Liver (tissue), 9 donors: ENCODE measurements around the gene BEAN1. TPM values are rescaled to one million over a fixed set of nuclear protein-coding genes. Genes with fewer than 3 reads are reported as not detected.

ENCODE experiments used
- DNase-seq: peaks from one replicate; pipeline ENCODE4 v3.0.0-alpha.2; 2017; ENCODE audit warnings: low spot score
- H3K27ac ChIP-seq, 2 donors: one replicate each; pipeline ENCODE4 v1.7.0; 2013; ENCODE audit warnings: inconsistent platforms in 2 of 2, low read length in 2 of 2, control low read depth in 1 of 2, low read depth in 1 of 2, mild to moderate bottlenecking in 1 of 2
- H3K27me3 ChIP-seq, 4 donors: one replicate each; pipeline versions ENCODE4 v1.6.1 to v1.7.0; 2013; ENCODE audit warnings: low read length in 3 of 4, inconsistent platforms in 1 of 4, mild to moderate bottlenecking in 1 of 4, moderate library complexity in 1 of 4; ENCODE audit not compliant: control insufficient read depth in 4 of 4, insufficient read depth in 4 of 4
- H3K36me3 ChIP-seq, 4 donors: one replicate each; pipeline versions ENCODE4 v1.6.1 to v1.7.0; 2013; ENCODE audit warnings: low read length in 3 of 4, mild to moderate bottlenecking in 3 of 4, low read depth in 1 of 4, moderate library complexity in 1 of 4; ENCODE audit not compliant: control insufficient read depth in 4 of 4, insufficient read depth in 3 of 4
- H3K4me1 ChIP-seq, 4 donors: one replicate each; pipeline versions ENCODE4 v1.6.1 to v1.7.0; 2013; ENCODE audit warnings: low read length in 3 of 4, mild to moderate bottlenecking in 3 of 4, moderate library complexity in 1 of 4; ENCODE audit not compliant: control insufficient read depth in 4 of 4, insufficient read depth in 4 of 4
- H3K4me3 ChIP-seq, 3 donors: one replicate each; pipeline versions ENCODE4 v1.6.1 to v1.7.0; 2013; ENCODE audit warnings: low read length in 3 of 3, control low read depth in 1 of 3, low read depth in 1 of 3, mild to moderate bottlenecking in 1 of 3
- H3K9ac ChIP-seq, 2 donors: one replicate each; pipeline ENCODE4 v1.7.0; 2013; ENCODE audit warnings: low read length in 2 of 2, mild to moderate bottlenecking in 2 of 2, moderate library complexity in 2 of 2, control low read depth in 1 of 2, low read depth in 1 of 2
- H3K9me3 ChIP-seq, 4 donors: one replicate each; pipeline versions ENCODE4 v1.6.1 to v1.7.0; 2013; ENCODE audit warnings: low read length in 3 of 4; ENCODE audit not compliant: control insufficient read depth in 4 of 4
- ATF3 ChIP-seq: IDR thresholded peaks from 2 replicates; pipeline ENCODE4 v1.6.1; 2016; ENCODE audit warnings: antibody characterized with exemption
- CTCF ChIP-seq: fragments of 150-350 bp; IDR thresholded peaks from 2 replicates; pipeline ENCODE4 v1.5.1; 2017; ENCODE audit warnings: improper control_type of control experiment, low read depth, low read length; ENCODE audit not compliant: missing input control
- EGR1 ChIP-seq, 2 donors: IDR thresholded peaks; 2 replicates each; pipeline ENCODE4 v1.6.1; 2016 to 2018; ENCODE audit warnings: antibody characterized with exemption in 2 of 2, low read depth in 2 of 2
- FOXA1 ChIP-seq: IDR thresholded peaks from 2 replicates; pipeline ENCODE4 v1.6.1; 2016; ENCODE audit warnings: antibody characterized with exemption
- FOXA2 ChIP-seq: IDR thresholded peaks from 2 replicates; pipeline ENCODE4 v1.6.1; 2016; ENCODE audit warnings: antibody characterized with exemption
- GABPA ChIP-seq, 2 donors: IDR thresholded peaks in 1 of 2; conservative IDR thresholded peaks in 1 of 2; 2 replicates each; pipeline ENCODE4 v1.6.1; 2016; ENCODE audit warnings: antibody characterized with exemption in 2 of 2, mild to moderate bottlenecking in 1 of 2, moderate library complexity in 1 of 2
- HNF4A ChIP-seq, 2 donors: conservative IDR thresholded peaks; 2 replicates each; pipeline ENCODE4 v1.6.1; 2016; ENCODE audit warnings: antibody characterized with exemption in 2 of 2, mild to moderate bottlenecking in 2 of 2
- HNF4G ChIP-seq: IDR thresholded peaks from 2 replicates; pipeline ENCODE4 v1.6.1; 2016; ENCODE audit warnings: antibody characterized with exemption
- JUND ChIP-seq, 2 donors: IDR thresholded peaks; 2 replicates each; pipeline ENCODE4 v1.6.1; 2016; ENCODE audit warnings: antibody characterized with exemption in 2 of 2
- MAX ChIP-seq: IDR thresholded peaks from 2 replicates; pipeline ENCODE4 v1.6.1; 2016; ENCODE audit warnings: antibody characterized with exemption
- NR2F2 ChIP-seq: IDR thresholded peaks from 2 replicates; pipeline ENCODE4 v1.6.1; 2016; ENCODE audit warnings: antibody characterized with exemption
- RAD21 ChIP-seq, 2 donors: IDR thresholded peaks; 2 replicates each; pipeline ENCODE4 v1.6.1; 2016; ENCODE audit warnings: antibody characterized with exemption in 2 of 2, mild to moderate bottlenecking in 2 of 2
- REST ChIP-seq: IDR thresholded peaks from 2 replicates; pipeline ENCODE4 v1.6.1; 2016; ENCODE audit warnings: antibody characterized with exemption, mild to moderate bottlenecking
- RXRA ChIP-seq, 2 donors: IDR thresholded peaks; 2 replicates each; pipeline ENCODE4 v1.6.1; 2017 to 2018; ENCODE audit warnings: antibody characterized with exemption in 2 of 2, mild to moderate bottlenecking in 1 of 2
- SP1 ChIP-seq: IDR thresholded peaks from 2 replicates; pipeline ENCODE4 v1.6.1; 2018; ENCODE audit warnings: antibody characterized with exemption, mild to moderate bottlenecking
- TAF1 ChIP-seq: conservative IDR thresholded peaks from 2 replicates; pipeline ENCODE4 v1.6.1; 2016; ENCODE audit warnings: antibody characterized with exemption, mild to moderate bottlenecking
- YY1 ChIP-seq: IDR thresholded peaks from 2 replicates; pipeline ENCODE4 v1.6.1; 2016; ENCODE audit warnings: antibody characterized with exemption, mild to moderate bottlenecking
- WGBS: extraction: QIAGEN DNeasy Blood & Tissue Kit; methylation state at CpG from one replicate; pipeline ENCODE4 v1.1.7; 2013; 5-methylcytosine and 5-hydroxymethylcytosine counted together
- polyA plus RNA-seq, 2 donors: library from polyadenylated mRNA; stranded (reverse) in 1 of 2; unstranded in 1 of 2; fragments of 200-250 nt in 1 of 2; fragments of >200 nt in 1 of 2; fragmentation: Nextera tagmentation in 1 of 2; extraction: Ambion mirVana in 1 of 2; gene quantifications; one replicate each; pipeline versions ENCODE4 v1.2.1 to v1.2.3, GENCODE V29; 2013 to 2015
- total RNA-seq, 2 donors: library from RNA; depleted of rRNA; stranded (reverse); fragments of >200 nt; gene quantifications; one replicate each; pipeline ENCODE4 v1.2.3, GENCODE V29; 2014
- TF ChIP-seq, protein P1 (sequence below): IDR thresholded peaks from 2 replicates; pipeline ENCODE4 v1.6.1; 2016; ENCODE audit warnings: antibody characterized with exemption
- donor health status: healthy.
- donor health status: healthy.
- donor health status: healthy.
- donor health status: healthy.
- donor health status: healthy.

BEAN1 gene
- total and polyA plus RNA-seq, 4 donors = 0.22 to 0.99 (median 0.25) TPM; not detected in 1

DNA sequence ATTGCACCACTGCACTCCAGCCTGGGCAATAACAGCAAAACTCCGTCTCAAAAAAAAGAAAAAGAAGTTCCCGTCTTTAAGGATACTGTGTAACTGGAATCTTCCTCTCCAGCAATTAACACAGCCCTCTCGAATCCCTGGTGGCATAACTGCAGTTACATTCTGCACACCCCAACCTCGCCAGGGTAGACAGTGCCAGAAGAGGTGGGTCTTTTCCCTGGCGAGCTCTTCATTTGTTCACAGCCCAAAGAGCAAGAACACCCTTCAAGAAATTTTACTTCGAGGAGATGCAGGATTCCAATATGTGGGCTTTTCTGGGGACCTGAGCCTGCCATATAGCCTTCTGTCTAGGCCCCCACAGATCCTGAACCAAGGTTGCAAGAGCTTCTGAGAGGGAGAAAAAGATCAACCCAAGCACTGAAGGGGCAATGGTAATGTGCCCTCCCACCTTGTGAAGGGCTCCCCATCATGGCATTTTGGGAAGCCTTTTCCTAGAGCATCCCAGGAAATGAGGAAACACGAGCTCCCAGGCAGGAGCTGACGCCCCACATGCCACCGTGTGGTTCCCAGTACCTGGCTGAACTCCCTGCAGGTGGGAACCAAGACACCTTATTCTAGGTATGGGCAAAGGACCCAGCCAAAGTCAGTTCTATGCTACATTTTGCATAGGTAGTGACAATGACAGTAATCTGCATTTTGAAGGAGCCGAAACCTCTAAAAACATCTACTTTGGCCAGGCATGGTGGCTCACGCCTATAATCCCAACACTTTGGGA, 95.9 kb downstream of the BEAN1 start:
- Histone ChIP-seq H3K36me3 (peaks cover 0 to 6% (median 3%) of the 10 kb centered on the region in 4 donors), H3K9me3 (no peaks in the 10 kb centered on the region), H3K9ac (no peak overlapping the region), H3K27ac (peak overlapping the region; percentile 64 to 70), H3K4me1 (peaks cover 0 to 30% (median 11%) of the 10 kb centered on the region in 4 donors), H3K4me3 (no peak overlapping the region), H3K27me3 (no peaks in the 10 kb centered on the region)
- TF ChIP-seq HNF4G = no peak
- no peak for TF ChIP-seq JUND (IDR thresholded peaks at IDR 0.05)
- no peak for TF ChIP-seq SP1
- TF ChIP-seq ATF3 = no peak
- no peak for TF ChIP-seq TAF1
- TF ChIP-seq GABPA (IDR thresholded peaks at IDR 0.05 in 1 of 2, conservative IDR thresholded peaks at IDR 0.05 in 1 of 2) = no peak
- TF ChIP-seq REST = no peak
- TF ChIP-seq YY1 = no peak
- TF ChIP-seq CTCF = no peak
- no peak for TF ChIP-seq RXRA (IDR thresholded peaks at IDR 0.05)
- no peak for TF ChIP-seq FOXA2
- TF ChIP-seq EGR1 (IDR thresholded peaks at IDR 0.05; ENCODE audit: low read depth in 2 of 2) = no peak
- TF ChIP-seq HNF4A (conservative IDR thresholded peaks at IDR 0.05) = no peak
- TF ChIP-seq, protein P1, sequence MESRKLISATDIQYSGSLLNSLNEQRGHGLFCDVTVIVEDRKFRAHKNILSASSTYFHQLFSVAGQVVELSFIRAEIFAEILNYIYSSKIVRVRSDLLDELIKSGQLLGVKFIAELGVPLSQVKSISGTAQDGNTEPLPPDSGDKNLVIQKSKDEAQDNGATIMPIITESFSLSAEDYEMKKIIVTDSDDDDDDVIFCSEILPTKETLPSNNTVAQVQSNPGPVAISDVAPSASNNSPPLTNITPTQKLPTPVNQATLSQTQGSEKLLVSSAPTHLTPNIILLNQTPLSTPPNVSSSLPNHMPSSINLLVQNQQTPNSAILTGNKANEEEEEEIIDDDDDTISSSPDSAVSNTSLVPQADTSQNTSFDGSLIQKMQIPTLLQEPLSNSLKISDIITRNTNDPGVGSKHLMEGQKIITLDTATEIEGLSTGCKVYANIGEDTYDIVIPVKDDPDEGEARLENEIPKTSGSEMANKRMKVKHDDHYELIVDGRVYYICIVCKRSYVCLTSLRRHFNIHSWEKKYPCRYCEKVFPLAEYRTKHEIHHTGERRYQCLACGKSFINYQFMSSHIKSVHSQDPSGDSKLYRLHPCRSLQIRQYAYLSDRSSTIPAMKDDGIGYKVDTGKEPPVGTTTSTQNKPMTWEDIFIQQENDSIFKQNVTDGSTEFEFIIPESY = no peak
- no peak for TF ChIP-seq MAX
- TF ChIP-seq RAD21 (IDR thresholded peaks at IDR 0.05) = no peak
- no peak for TF ChIP-seq FOXA1
- TF ChIP-seq NR2F2 = no peak
- DNase-seq = no peak
- whole genome bisulfite sequencing = 91% methylated on average over 11 of the region's 11 CpGs
